NOMO-1 treated with dmso at 0.1 percent for 144 hours (cell line): Measurements from ENCODE around the gene CACNA2D3.

Source experiments
- DNase-seq: peaks from one replicate; lab custom pipeline; 2025; ENCODE audit not compliant: unreplicated experiment; lab: John Stamatoyannopoulos, UW

CACNA2D3 gene

GRCh38 chr3:54324103-54324502 is 201.8 kb downstream of the CACNA2D3 start:
- DNase-seq: no peak

GRCh38 chr3:54326951-54327350 is 204.6 kb downstream of the CACNA2D3 start:
- no peak for DNase-seq

GRCh38 chr3:54331341-54331740 is 209.0 kb downstream of the CACNA2D3 start:
- no peak for DNase-seq

GRCh38 chr3:54337846-54338245 is 215.5 kb downstream of the CACNA2D3 start:
- no peak for DNase-seq

- DNase-seq: no peak
Observed at GRCh38 chr3:54339608-54340007, 217.3 kb downstream of the CACNA2D3 start.

GRCh38 chr3:54341811-54342210 is 219.5 kb downstream of the CACNA2D3 start:
- no peak for DNase-seq

- DNase-seq: no peak
Observed at GRCh38 chr3:54342676-54343075, 220.3 kb downstream of the CACNA2D3 start.

- no peak for DNase-seq
Observed at GRCh38 chr3:54343495-54343894, 221.1 kb downstream of the CACNA2D3 start.

GRCh38 chr3:54344601-54345231 is 222.4 kb downstream of the CACNA2D3 start:
- DNase-seq: no peak

- no peak for DNase-seq
Observed at GRCh38 chr3:54345847-54346375, 223.6 kb downstream of the CACNA2D3 start.

GRCh38 chr3:54347060-54347459 is 224.7 kb downstream of the CACNA2D3 start:
- DNase-seq: no peak

GRCh38 chr3:54347933-54348332 is 225.6 kb downstream of the CACNA2D3 start:
- DNase-seq: no peak

- no peak for DNase-seq
Observed at GRCh38 chr3:54349231-54349652, 226.9 kb downstream of the CACNA2D3 start.

GRCh38 chr3:54349691-54350090 is 227.3 kb downstream of the CACNA2D3 start:
- no peak for DNase-seq

- DNase-seq: no peak
Observed at GRCh38 chr3:54353546-54353945, 231.2 kb downstream of the CACNA2D3 start.

- no peak for DNase-seq
Observed at GRCh38 chr3:54353946-54354345, 231.6 kb downstream of the CACNA2D3 start.

- no peak for DNase-seq
Observed at GRCh38 chr3:54355800-54356199, 233.4 kb downstream of the CACNA2D3 start.

- DNase-seq: no peak
Observed at GRCh38 chr3:54356261-54357045, 234.1 kb downstream of the CACNA2D3 start.

- no peak for DNase-seq
Observed at GRCh38 chr3:54357301-54357700, 234.9 kb downstream of the CACNA2D3 start.

GRCh38 chr3:54358316-54358715 is 236.0 kb downstream of the CACNA2D3 start:
- no peak for DNase-seq

- no peak for DNase-seq
Observed at GRCh38 chr3:54358969-54359694, 236.8 kb downstream of the CACNA2D3 start.

- DNase-seq: no peak
Observed at GRCh38 chr3:54360320-54360719, 238.0 kb downstream of the CACNA2D3 start.
